PC-9 (cell line): ENCODE results near the gene SKI.

Experiments
- EZH2 ChIP-seq: fragments of 200-600 bp; sonication (generic); IDR thresholded peaks from 2 replicates; pipeline ENCODE4 v1.8.0; 2017; ENCODE audit warnings: antibody characterized with exemption, low read depth
- TF ChIP-seq, protein P1 (sequence below): fragments of 200-600 bp; sonication (generic); conservative IDR thresholded peaks from 2 replicates; pipeline ENCODE4 v1.6.1; 2017; ENCODE audit warnings: mixed run types, antibody characterized with exemption, mild to moderate bottlenecking, moderate library complexity

DNA sequence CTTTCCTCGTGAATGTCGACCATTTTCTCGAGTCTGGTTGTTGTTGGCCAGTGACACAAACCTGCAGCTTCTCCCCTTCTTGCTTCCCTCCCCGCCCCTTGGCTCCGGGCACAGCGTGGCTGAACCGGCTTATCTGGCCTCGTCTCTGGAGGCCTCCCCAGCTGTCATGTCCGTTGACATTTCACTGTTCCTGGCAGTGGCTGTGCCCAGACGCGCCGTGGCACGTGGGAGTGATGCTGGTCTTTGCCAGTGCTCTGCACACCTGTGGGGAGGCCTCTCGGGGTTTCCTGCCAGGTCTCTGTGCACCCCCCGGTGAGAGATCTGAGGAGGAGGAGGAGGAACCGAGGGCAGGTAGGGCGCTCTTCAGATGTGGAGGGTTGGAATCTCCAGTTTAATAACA is 23.7 kb downstream of the SKI start:
- TF ChIP-seq, protein P1, sequence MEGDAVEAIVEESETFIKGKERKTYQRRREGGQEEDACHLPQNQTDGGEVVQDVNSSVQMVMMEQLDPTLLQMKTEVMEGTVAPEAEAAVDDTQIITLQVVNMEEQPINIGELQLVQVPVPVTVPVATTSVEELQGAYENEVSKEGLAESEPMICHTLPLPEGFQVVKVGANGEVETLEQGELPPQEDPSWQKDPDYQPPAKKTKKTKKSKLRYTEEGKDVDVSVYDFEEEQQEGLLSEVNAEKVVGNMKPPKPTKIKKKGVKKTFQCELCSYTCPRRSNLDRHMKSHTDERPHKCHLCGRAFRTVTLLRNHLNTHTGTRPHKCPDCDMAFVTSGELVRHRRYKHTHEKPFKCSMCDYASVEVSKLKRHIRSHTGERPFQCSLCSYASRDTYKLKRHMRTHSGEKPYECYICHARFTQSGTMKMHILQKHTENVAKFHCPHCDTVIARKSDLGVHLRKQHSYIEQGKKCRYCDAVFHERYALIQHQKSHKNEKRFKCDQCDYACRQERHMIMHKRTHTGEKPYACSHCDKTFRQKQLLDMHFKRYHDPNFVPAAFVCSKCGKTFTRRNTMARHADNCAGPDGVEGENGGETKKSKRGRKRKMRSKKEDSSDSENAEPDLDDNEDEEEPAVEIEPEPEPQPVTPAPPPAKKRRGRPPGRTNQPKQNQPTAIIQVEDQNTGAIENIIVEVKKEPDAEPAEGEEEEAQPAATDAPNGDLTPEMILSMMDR: no peak
- TF ChIP-seq EZH2: no peak
